MCF 10A (cell line): ENCODE measurements around the gene ANKAR. TPM values are rescaled to one million over a fixed set of nuclear protein-coding genes. Genes with fewer than 3 reads are reported as not detected.

ENCODE experiments used
- BruUV-seq: library from RNA; stranded (reverse); fragments of 400-500 nt; replicated peaks from 2 replicates; lab custom pipeline; 2021; lab: Mats Ljungman, UMichigan
- CTCF ChIA-PET: fragments of 300-600 bp; sonication (Branson Sonifier 250); formaldehyde crosslinking; extraction: SDS; loops from one replicate; lab custom pipeline; 2021; ENCODE audit warnings: antibody characterized with exemption, inconsistent platforms; lab: Yijun Ruan, JAX
- POLR2A ChIA-PET: fragments of 300-600, 350-650 bp; sonication (Branson Sonifier 250); formaldehyde crosslinking; extraction: SDS; loops from one replicate; lab custom pipeline; 2020; ENCODE audit warnings: antibody characterized with exemption, inconsistent platforms; lab: Yijun Ruan, JAX
- DNase-seq: peaks from one replicate; pipeline ENCODE4 v3.0.0-alpha.2; 2018; ENCODE audit not compliant: unreplicated experiment
- H3K27ac Mint-ChIP-seq: one replicate; pipeline ENCODE4 v1.8.0; 2022; ENCODE audit warnings: mild to moderate bottlenecking, low read depth, mixed read lengths; ENCODE audit not compliant: unreplicated experiment
- H3K27me3 Mint-ChIP-seq: one replicate; pipeline ENCODE4 v1.8.0; 2022; ENCODE audit warnings: mixed read lengths; ENCODE audit not compliant: insufficient read depth, unreplicated experiment
- H3K36me3 Mint-ChIP-seq: one replicate; pipeline ENCODE4 v1.8.0; 2022; ENCODE audit warnings: mild to moderate bottlenecking, moderate library complexity, mixed read lengths; ENCODE audit not compliant: insufficient read depth, unreplicated experiment
- H3K4me1 Mint-ChIP-seq: one replicate; pipeline ENCODE4 v1.8.0; 2022; ENCODE audit warnings: mixed read lengths; ENCODE audit not compliant: insufficient read depth, unreplicated experiment
- H3K4me3 Mint-ChIP-seq: one replicate; pipeline ENCODE4 v1.8.0; 2022; ENCODE audit warnings: mild to moderate bottlenecking, moderate library complexity, mixed read lengths; ENCODE audit not compliant: unreplicated experiment
- H3K9me3 Mint-ChIP-seq: one replicate; pipeline ENCODE4 v1.8.0; 2022; ENCODE audit warnings: mixed read lengths; ENCODE audit not compliant: unreplicated experiment
- intact Hi-C: fragments of 100-400 bp; cut with micrococcal nuclease; formaldehyde crosslinking; loops from 2 replicates; pipeline ENCODE4 v1.14.1; 2022
- total RNA-seq: library from RNA; stranded (reverse); gene quantifications from 2 replicates; pipeline ENCODE4 v1.2.3, GENCODE V29; 2022
- TF ChIP-seq, protein P1 (sequence below): fragments of 200-600 bp; IDR thresholded peaks from one replicate; pipeline ENCODE4 v1.8.0; 2022; ENCODE audit warnings: antibody characterized with exemption, mild to moderate bottlenecking; ENCODE audit not compliant: unreplicated experiment

The ANKAR gene
- total RNA-seq, 1 experiment from 2014 or later, result 4.6 TPM

DNA sequence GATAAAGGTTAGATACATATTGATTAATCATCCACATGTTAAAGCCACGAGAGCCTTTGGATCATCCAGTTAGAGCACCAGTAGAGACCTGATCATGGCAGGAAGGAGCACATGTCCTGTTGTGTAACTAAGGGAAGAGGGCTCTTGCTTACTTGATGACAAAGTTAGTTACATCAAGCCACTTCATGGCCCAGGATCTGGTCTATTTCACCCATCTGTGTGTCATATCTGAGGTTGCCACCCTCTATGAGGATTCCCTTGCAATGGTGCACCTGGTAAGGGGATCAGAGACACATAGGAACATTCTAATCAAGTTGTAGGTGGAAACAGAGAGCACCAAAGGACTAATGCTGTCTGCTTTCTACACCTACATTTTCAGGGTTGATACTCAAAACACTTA is 6.7 kb downstream of the ANKAR start:
- ChIA-PET POLR2A (interaction anchor here (1.4 to 1.5 kb wide), 2 partner anchors 19 to 21 kb away, joined by 4 to 5 read pairs; partner anchors contain the start of gene ASNSD1), CTCF (interaction anchor here (0.6 to 4.6 kb wide), 3 partner anchors 9 to 82 kb away, joined by 3 to 23 read pairs (median 9); partner anchors contain the start of gene ASNSD1)
- intact Hi-C loops, result no loop called here
- H3K4me3 Mint-ChIP-seq, result no peak overlapping the region
- TF ChIP-seq, protein P1, sequence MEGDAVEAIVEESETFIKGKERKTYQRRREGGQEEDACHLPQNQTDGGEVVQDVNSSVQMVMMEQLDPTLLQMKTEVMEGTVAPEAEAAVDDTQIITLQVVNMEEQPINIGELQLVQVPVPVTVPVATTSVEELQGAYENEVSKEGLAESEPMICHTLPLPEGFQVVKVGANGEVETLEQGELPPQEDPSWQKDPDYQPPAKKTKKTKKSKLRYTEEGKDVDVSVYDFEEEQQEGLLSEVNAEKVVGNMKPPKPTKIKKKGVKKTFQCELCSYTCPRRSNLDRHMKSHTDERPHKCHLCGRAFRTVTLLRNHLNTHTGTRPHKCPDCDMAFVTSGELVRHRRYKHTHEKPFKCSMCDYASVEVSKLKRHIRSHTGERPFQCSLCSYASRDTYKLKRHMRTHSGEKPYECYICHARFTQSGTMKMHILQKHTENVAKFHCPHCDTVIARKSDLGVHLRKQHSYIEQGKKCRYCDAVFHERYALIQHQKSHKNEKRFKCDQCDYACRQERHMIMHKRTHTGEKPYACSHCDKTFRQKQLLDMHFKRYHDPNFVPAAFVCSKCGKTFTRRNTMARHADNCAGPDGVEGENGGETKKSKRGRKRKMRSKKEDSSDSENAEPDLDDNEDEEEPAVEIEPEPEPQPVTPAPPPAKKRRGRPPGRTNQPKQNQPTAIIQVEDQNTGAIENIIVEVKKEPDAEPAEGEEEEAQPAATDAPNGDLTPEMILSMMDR, result no peak
- H3K27me3 Mint-ChIP-seq, result no peaks in the 10 kb centered on the region
- no peak for DNase-seq
- H3K9me3 Mint-ChIP-seq, result peaks cover 22% of the 10 kb centered on the region
- no peak overlapping the region for H3K27ac Mint-ChIP-seq
- peaks cover 11% of the 10 kb centered on the region for H3K4me1 Mint-ChIP-seq
- H3K36me3 Mint-ChIP-seq, result peaks cover 22% of the 10 kb centered on the region
- no TSS peak for BruUV-seq

DNA sequence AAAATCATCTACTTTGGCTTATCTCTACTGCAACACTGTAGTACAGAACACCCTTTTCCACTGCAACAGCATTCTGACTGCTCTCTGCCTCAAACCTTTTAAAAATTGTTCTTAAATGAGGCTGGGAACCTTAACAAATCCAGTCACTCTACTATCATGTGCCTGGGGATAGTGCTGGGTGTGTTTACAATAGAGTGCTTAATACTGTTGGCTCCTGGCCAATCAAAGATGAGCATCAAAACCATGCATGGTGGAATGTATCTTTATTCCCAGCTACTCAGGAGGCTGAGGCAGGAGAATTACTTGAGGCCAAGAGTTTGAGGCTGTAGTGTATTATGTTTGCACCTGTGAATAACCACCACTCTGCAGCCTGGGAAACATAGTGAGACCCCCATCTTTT is 7.4 kb downstream of the ANKAR start:
- ChIA-PET CTCF (interaction anchor here (0.6 to 4.6 kb wide), 3 partner anchors 10 to 81 kb away, joined by 3 to 23 read pairs (median 3); no protein-coding TSS in a partner anchor), POLR2A (interaction anchor here (0.8 kb wide), 1 partner anchor 104 kb away, joined by 4 read pairs; no protein-coding TSS in a partner anchor)
- peaks cover 11% of the 10 kb centered on the region for H3K4me1 Mint-ChIP-seq
- DNase-seq, result no peak
- peaks cover 22% of the 10 kb centered on the region for H3K9me3 Mint-ChIP-seq
- intact Hi-C loops, result no loop called here
- no TSS peak for BruUV-seq
- H3K4me3 Mint-ChIP-seq, result no peak overlapping the region
- H3K27me3 Mint-ChIP-seq, result no peaks in the 10 kb centered on the region
- TF ChIP-seq, protein P1, result no peak
- peaks cover 17% of the 10 kb centered on the region for H3K36me3 Mint-ChIP-seq
- H3K27ac Mint-ChIP-seq, result no peak overlapping the region

DNA sequence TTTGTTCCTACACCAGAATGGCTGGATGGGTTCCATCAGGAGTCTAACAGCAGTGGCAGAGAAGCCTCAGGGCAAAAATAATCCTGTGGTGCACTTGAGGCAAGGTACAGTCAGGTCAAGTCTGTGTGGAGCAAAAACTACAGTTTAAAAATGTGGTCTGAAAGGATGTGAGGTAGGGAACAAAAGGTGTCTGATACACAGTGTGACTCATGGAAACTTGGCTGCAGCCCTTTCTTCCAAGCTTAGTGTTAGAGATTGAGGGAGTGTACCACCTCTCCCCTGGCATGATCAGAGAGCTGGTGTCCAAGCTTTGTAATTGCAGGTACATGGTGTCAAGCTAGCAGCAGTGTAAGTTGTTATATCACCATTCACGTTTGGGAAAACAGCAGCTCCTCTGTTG is 8.9 kb downstream of the ANKAR start:
- Mint-ChIP-seq H3K27me3 (no peaks in the 10 kb centered on the region), H3K9me3 (peaks cover 21% of the 10 kb centered on the region), H3K36me3 (peaks cover 8% of the 10 kb centered on the region), H3K4me1 (peaks cover 11% of the 10 kb centered on the region), H3K4me3 (no peak overlapping the region), H3K27ac (no peak overlapping the region)
- POLR2A ChIA-PET, result interaction anchor here (1.1 to 2.4 kb wide), 3 partner anchors 9 to 22 kb away, joined by 3 to 9 read pairs (median 4); partner anchors contain the start of genes ANKAR and ASNSD1
- peak; percentile 55 for DNase-seq
- no TSS peak for BruUV-seq
- TF ChIP-seq, protein P1, result no peak
- intact Hi-C loops, result no loop called here
- CTCF ChIA-PET, result interaction anchor here (0.5 to 6.3 kb wide), 7 partner anchors 8 to 250 kb away, joined by 3 to 31 read pairs (median 5); partner anchors contain the start of gene ANKAR

DNA sequence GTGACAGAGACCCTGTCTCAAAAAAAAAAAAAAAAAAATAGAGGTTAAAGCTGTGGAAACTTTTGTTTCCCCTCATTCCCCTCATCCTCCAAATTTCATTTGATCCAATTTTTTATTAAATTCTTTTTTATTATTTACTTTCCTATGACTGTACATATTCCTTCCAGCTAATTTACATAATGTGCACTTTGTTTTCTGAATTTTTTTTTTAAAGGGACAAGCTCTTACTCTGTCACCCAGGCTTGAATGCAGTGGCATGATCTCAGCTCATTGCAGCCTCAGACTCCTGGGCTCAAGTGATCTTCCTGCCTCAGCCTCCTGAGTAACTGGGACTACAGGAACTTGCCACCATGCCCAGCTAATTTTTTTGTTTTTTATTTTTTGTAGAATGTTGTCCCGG is 10.3 kb downstream of the ANKAR start:
- Mint-ChIP-seq H3K4me1 (peaks cover 11% of the 10 kb centered on the region), H3K27ac (peak overlapping the region; percentile 65), H3K9me3 (peaks cover 8% of the 10 kb centered on the region), H3K27me3 (no peaks in the 10 kb centered on the region), H3K36me3 (no peaks in the 10 kb centered on the region), H3K4me3 (no peak overlapping the region)
- BruUV-seq, result no TSS peak
- DNase-seq, result no peak
- intact Hi-C loops, result no loop called here
- ChIA-PET POLR2A (interaction anchor here (1.1 kb wide), 1 partner anchor 11 kb away, joined by 5 read pairs; no protein-coding TSS in a partner anchor), CTCF (interaction anchor here (1.5 to 6.3 kb wide), 5 partner anchors 9 to 14 kb away, joined by 4 to 31 read pairs (median 17); partner anchors contain the start of gene ANKAR)
- TF ChIP-seq, protein P1, result no peak
